Left ventricle myocardium superior (tissue), 1 donor: ENCODE data around the gene ST6GAL2. TPM values are rescaled to one million over a fixed set of nuclear protein-coding genes. Genes with fewer than 3 reads are reported as not detected.

Source experiments
- ATAC-seq: fragments of 200-7000 bp; cut with Tn5 transposase; one replicate; pipeline ENCODE4 v1.9.1; 2020; ENCODE audit warnings: mild to moderate bottlenecking, moderate library complexity
- DNase-seq: peaks from one replicate; pipeline ENCODE4 v3.0.0-alpha.2; 2020
- intact Hi-C: fragments of 100-400 bp; cut with micrococcal nuclease; formaldehyde crosslinking; loops from one replicate; pipeline ENCODE4 v1.11.0; 2022
- long read RNA-seq: library from polyadenylated mRNA; unstranded; transcript quantifications from one replicate; pipeline ENCODE4 v2.0.0, GENCODE V29; 2021
- total RNA-seq: library from RNA; stranded (reverse); fragmentation: NEBNext Ultra II Directional; extraction: Animal tissue kit (Norgen Biotek cat#: 25700); gene quantifications from one replicate; pipeline ENCODE4 v1.2.1, GENCODE V29; 2021
- donor health status: DM: no; HTN: yes; CAD: no; lungs with severe emphysema.

ST6GAL2 gene, protein sequence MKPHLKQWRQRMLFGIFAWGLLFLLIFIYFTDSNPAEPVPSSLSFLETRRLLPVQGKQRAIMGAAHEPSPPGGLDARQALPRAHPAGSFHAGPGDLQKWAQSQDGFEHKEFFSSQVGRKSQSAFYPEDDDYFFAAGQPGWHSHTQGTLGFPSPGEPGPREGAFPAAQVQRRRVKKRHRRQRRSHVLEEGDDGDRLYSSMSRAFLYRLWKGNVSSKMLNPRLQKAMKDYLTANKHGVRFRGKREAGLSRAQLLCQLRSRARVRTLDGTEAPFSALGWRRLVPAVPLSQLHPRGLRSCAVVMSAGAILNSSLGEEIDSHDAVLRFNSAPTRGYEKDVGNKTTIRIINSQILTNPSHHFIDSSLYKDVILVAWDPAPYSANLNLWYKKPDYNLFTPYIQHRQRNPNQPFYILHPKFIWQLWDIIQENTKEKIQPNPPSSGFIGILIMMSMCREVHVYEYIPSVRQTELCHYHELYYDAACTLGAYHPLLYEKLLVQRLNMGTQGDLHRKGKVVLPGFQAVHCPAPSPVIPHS
- total RNA-seq = 0.12 TPM
- long read RNA-seq = 0 reads

GRCh38 chr2:106885971-106886915, at the start of gene ST6GAL2:
Gene ST6GAL2, minus strand, starts transcription at chr2:106886167. Its CDS starts 42,190 bp downstream, at chr2:106843977.
- DNase-seq (peak; percentile 28), ATAC-seq (peak; percentile 57)
- intact Hi-C loops = no loop called here

DNA sequence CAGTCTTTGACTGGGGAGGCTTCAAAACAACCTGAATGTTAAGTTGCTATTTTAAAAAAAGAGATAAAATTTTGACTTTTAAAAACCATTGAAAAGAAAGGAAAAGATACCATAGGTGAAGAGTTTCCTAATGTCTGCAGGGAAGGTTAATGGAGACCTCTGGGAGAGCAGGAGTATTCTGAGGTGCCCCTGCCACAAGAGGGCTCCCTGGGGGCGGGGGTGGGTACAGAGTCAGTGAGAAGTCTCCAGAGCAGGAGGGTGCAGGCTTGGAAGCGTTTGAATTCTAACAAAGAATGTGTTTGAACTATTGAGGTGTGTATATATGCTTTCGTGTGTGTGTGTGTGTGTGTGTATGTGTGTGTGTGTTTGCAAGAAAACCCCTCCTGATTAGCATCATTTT, 46.7 kb upstream of the ST6GAL2 start:
- intact Hi-C loops = no loop called here
- ATAC-seq = no peak
- DNase-seq = no peak

DNA sequence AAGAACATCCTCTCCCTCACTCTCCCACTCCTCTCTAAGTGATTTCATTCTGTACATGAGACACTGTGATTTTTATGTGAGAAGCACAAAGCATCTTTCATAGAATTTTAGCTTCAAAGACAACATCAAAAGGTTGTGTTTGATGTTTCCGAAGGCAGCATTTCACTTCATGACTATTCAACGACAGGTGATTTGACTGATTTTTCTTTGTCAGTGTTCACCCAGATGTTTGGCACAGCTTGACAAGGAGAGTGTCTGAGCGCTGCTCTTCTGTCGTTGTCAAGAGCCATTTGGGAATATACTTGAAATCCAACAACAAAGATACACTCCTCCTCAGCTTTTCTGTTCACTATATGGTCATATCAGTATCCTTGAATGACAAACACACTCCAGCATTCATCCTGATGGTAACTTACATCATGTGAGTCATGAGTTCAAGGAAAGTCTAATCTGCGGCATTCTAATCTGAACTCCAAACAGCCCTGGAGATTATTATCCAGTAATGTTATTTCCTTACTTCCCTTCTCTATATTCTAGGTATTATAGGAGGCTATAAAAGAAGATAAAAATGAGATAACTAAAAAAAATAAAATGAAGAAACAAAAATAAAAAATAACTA, 45.9 kb upstream of the ST6GAL2 start:
- DNase-seq (no peak), ATAC-seq (no peak)
- intact Hi-C loops = no loop called here

DNA sequence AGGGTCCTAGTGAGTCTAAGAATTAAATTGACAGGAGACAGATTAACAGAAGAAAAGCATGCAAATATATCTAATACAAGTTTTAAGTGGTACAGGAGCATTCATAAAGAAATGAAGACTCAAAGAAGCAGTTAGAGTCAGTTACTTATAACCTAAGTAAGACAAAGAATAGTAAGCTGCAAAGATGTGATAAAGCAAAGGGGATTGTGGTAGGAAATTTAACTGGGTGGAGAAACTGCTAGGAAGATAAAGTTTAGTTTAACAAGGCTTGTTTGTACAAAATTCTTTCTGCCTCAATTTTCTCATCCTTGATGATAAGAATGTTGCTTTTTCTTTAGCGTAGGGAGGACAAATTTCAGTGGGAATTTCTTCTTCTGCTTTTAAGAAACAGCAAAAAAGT, 35.5 kb upstream of the ST6GAL2 start:
- intact Hi-C loops = no loop called here
- DNase-seq (no peak), ATAC-seq (no peak)

GRCh38 chr2:106919012-106919411, 33.0 kb upstream of the ST6GAL2 start:
- ATAC-seq = no peak
- intact Hi-C loops = no loop called here
- no peak for DNase-seq

- ATAC-seq (no peak), DNase-seq (no peak)
- intact Hi-C loops = no loop called here
Measured at GRCh38 chr2:106904242-106904641, 18.3 kb upstream of the ST6GAL2 start.

GRCh38 chr2:106899786-106900530, 14.0 kb upstream of the ST6GAL2 start:
- intact Hi-C loops = no loop called here
- no peak for ATAC-seq
- DNase-seq = no peak

- DNase-seq (no peak), ATAC-seq (no peak)
- intact Hi-C loops = no loop called here
Measured at GRCh38 chr2:106894545-106894944, 8.6 kb upstream of the ST6GAL2 start.

- intact Hi-C loops = no loop called here
- ATAC-seq (no peak), DNase-seq (no peak)
Measured at GRCh38 chr2:106892048-106892447, 6.1 kb upstream of the ST6GAL2 start.

DNA sequence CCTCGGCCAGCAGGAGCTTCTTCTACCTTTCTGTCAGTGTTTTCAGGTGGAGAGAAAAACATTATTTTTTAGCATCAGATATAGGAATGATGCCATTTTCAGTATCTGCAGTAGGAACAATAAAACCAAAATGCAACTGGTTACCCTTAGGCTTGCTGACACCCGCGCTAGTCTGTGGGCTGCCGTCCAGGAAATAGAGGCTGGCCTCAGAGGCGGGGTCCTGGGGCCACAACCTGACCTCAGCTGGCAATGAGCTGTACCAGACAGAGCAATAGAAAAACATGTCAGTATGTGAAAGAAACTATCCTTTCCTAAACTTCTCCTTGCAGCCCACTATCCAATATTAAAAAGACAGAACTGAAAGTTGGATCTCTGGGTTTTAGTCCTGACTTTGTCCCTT, 4.6 kb upstream of the ST6GAL2 start:
- no peak for DNase-seq
- no peak for ATAC-seq
- intact Hi-C loops = no loop called here

GRCh38 chr2:106886916-106887758, 1.2 kb upstream of the ST6GAL2 start:
- intact Hi-C loops = no loop called here
- DNase-seq (peak; percentile 38), ATAC-seq (peak; percentile 44)

GRCh38 chr2:106885329-106885728, 638 bp downstream of the ST6GAL2 start:
- no peak for ATAC-seq
- intact Hi-C loops = no loop called here

GRCh38 chr2:106882673-106883072, 3.3 kb downstream of the ST6GAL2 start:
- DNase-seq = no peak
- ATAC-seq = no peak
- intact Hi-C loops = no loop called here

More at GRCh38 chr2:106885329-106885728, 638 bp downstream of the ST6GAL2 start:
- no peak for DNase-seq

- intact Hi-C loops = no loop called here
- DNase-seq = no peak
- no peak for ATAC-seq
Measured at GRCh38 chr2:106878206-106878605, 7.8 kb downstream of the ST6GAL2 start.

GRCh38 chr2:106876699-106877098, 9.3 kb downstream of the ST6GAL2 start:
- intact Hi-C loops = no loop called here
- no peak for ATAC-seq
- no peak for DNase-seq

- no peak for DNase-seq
- ATAC-seq = no peak
- intact Hi-C loops = no loop called here
Measured at GRCh38 chr2:106869512-106870275, 16.3 kb downstream of the ST6GAL2 start.

DNA sequence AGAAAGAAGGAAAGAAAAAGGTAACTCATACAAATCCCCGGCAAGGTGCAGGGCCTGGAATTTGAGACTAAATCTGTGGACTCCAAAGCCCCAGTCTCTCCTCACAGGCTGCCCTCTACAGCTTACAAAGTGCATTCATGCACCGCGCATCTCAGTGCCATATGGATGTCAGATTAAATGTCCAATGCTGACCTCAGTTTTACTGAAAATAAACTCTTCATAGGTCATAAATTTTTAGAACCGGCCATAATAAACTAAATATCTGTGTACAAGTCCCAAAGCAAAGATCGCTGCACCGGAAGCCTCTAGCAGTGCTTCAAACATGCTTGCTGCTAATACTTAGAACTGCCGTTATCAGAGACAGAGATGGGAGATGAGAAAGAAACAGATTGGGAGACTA, 17.7 kb downstream of the ST6GAL2 start:
- DNase-seq (no peak), ATAC-seq (no peak)
- intact Hi-C loops = no loop called here
